IMR-90 (cell line): ENCODE results near the gene STXBP2.

Experiments
- CTCF ChIP-seq: conservative IDR thresholded peaks from 2 replicates; pipeline ENCODE4 v1.5.1; 2012; ENCODE audit warnings: mild to moderate bottlenecking, low read depth, low read length, improper control_type of control experiment
- FOS ChIP-seq: fragments of 150-350 bp; IDR thresholded peaks from 2 replicates; pipeline ENCODE4 v1.6.1; 2016; ENCODE audit warnings: low read depth, low read length
- MAFK ChIP-seq: IDR thresholded peaks from 2 replicates; pipeline ENCODE4 v1.6.1; 2012; ENCODE audit warnings: low read depth, low read length, improper control_type of control experiment
- MAZ ChIP-seq: IDR thresholded peaks from 2 replicates; pipeline ENCODE4 v1.6.1; 2012; ENCODE audit warnings: low read depth, mild to moderate bottlenecking, low read length, improper control_type of control experiment, moderate library complexity, borderline replicate concordance
- MXI1 ChIP-seq: IDR thresholded peaks from 2 replicates; pipeline ENCODE4 v1.6.1; 2012; ENCODE audit warnings: low read depth, mild to moderate bottlenecking, low read length, moderate library complexity, borderline replicate concordance
- POLR2A ChIP-seq: IDR thresholded peaks from 2 replicates; pipeline ENCODE4 v1.6.1; 2012; ENCODE audit warnings: mild to moderate bottlenecking, low read depth, low read length
- RAD21 ChIP-seq: IDR thresholded peaks from 2 replicates; pipeline ENCODE4 v1.6.1; 2012; ENCODE audit warnings: low read length, improper control_type of control experiment
- RCOR1 ChIP-seq: IDR thresholded peaks from 2 replicates; pipeline ENCODE4 v1.6.1; 2012; ENCODE audit warnings: mild to moderate bottlenecking, low read length, improper control_type of control experiment; ENCODE audit not compliant: insufficient replicate concordance
- SMC3 ChIP-seq: fragments of 150-350 bp; IDR thresholded peaks from 2 replicates; pipeline ENCODE4 v1.6.1; 2016; ENCODE audit warnings: low read depth, mild to moderate bottlenecking, antibody characterized with exemption, low read length, moderate library complexity
- USF2 ChIP-seq: fragments of 150-350 bp; IDR thresholded peaks from 2 replicates; pipeline ENCODE4 v1.6.1; 2017; ENCODE audit warnings: mild to moderate bottlenecking, antibody characterized with exemption, low read length, low read depth

GRCh38 chr19:7674010-7675005 lies 37.4 kb downstream of the STXBP2 start:
- TF ChIP-seq CTCF: no peak
- no peak for TF ChIP-seq MXI1
- no peak for TF ChIP-seq POLR2A
- TF ChIP-seq SMC3: no peak
- no peak for TF ChIP-seq FOS
- TF ChIP-seq RAD21: no peak
- TF ChIP-seq MAZ: no peak
- TF ChIP-seq RCOR1: no peak
- no peak for TF ChIP-seq MAFK
- no peak for TF ChIP-seq USF2
